MM.1S (cell line): ENCODE measurements around the gene SRPK2.

Experiments
- DNase-seq: peaks from one replicate; pipeline ENCODE4 v3.0.0-alpha.2; 2015
- H2AFZ ChIP-seq: fragments of 300-600 bp; sonication (generic); 2 replicates; pipeline ENCODE4 v1.6.0; 2016; ENCODE audit warnings: antibody characterized with exemption, low read length
- H3F3A ChIP-seq: fragments of 300-600 bp; sonication (generic); 2 replicates; pipeline ENCODE4 v1.6.1; 2016; ENCODE audit warnings: mild to moderate bottlenecking, antibody characterized with exemption, low read length, moderate library complexity, mixed read lengths; ENCODE audit not compliant: insufficient read depth
- H3K27ac ChIP-seq: fragments of 300-600 bp; sonication (generic); 2 replicates; pipeline ENCODE4 v1.5.1; 2016; ENCODE audit warnings: mild to moderate bottlenecking, low read length
- H3K27me3 ChIP-seq: fragments of 300-600 bp; sonication (generic); replicated peaks from 2 replicates; pipeline ENCODE4 v1.6.0; 2016; ENCODE audit warnings: low read length; ENCODE audit not compliant: insufficient read depth
- H3K36me3 ChIP-seq: fragments of 300-600 bp; sonication (generic); replicated peaks from 2 replicates; pipeline ENCODE4 v1.6.1; 2016; ENCODE audit warnings: mild to moderate bottlenecking, low read length, mixed read lengths; ENCODE audit not compliant: insufficient read depth
- H3K4me1 ChIP-seq: fragments of 300-600 bp; sonication (generic); 2 replicates; pipeline ENCODE4 v1.6.1; 2016; ENCODE audit warnings: low read length, mixed read lengths
- H3K4me2 ChIP-seq: fragments of 300-600 bp; sonication (generic); 2 replicates; pipeline ENCODE4 v1.6.0; 2016; ENCODE audit warnings: low read depth, low read length
- H3K4me3 ChIP-seq: fragments of 300-600 bp; sonication (generic); 2 replicates; pipeline ENCODE4 v1.5.1; 2016; ENCODE audit warnings: low read length, mixed read lengths
- H3K79me2 ChIP-seq: fragments of 300-600 bp; sonication (generic); 2 replicates; pipeline ENCODE4 v1.6.1; 2016; ENCODE audit warnings: mixed run types, low read length, mixed read lengths
- H3K9ac ChIP-seq: fragments of 300-600 bp; sonication (generic); 2 replicates; pipeline ENCODE4 v1.6.1; 2016; ENCODE audit warnings: low read length, mixed read lengths
- H3K9me2 ChIP-seq: fragments of 300-600 bp; sonication (generic); replicated peaks from 2 replicates; pipeline ENCODE4 v1.6.1; 2016; ENCODE audit warnings: mild to moderate bottlenecking, low read length, mixed read lengths; ENCODE audit not compliant: insufficient read depth
- H3K9me3 ChIP-seq: fragments of 300-600 bp; sonication (generic); replicated peaks from 2 replicates; pipeline ENCODE4 v1.6.1; 2016; ENCODE audit warnings: mild to moderate bottlenecking, low read length, mixed read lengths; ENCODE audit not compliant: insufficient read depth
- H4K20me1 ChIP-seq: fragments of 300-600 bp; sonication (generic); 2 replicates; pipeline ENCODE4 v1.6.1; 2016; ENCODE audit warnings: mild to moderate bottlenecking, low read length, moderate library complexity, mixed read lengths; ENCODE audit not compliant: insufficient read depth
- EZH2 ChIP-seq: fragments of 300-600 bp; sonication (generic); optimal IDR thresholded peaks from 2 replicates; pipeline ENCODE3; 2017; ENCODE audit warnings: low read depth, mild to moderate bottlenecking, antibody characterized with exemption, low read length, mixed read lengths
- EZH2phosphoT487 ChIP-seq: fragments of 300-600 bp; sonication (generic); IDR thresholded peaks from 2 replicates; pipeline ENCODE4 v1.6.1; 2018; ENCODE audit warnings: antibody characterized with exemption, low read length
- TF ChIP-seq, protein P1 (sequence below): fragments of 300-600 bp; sonication (generic); IDR thresholded peaks from 2 replicates; pipeline ENCODE4 v1.5.1; 2016; ENCODE audit warnings: antibody characterized with exemption, low read length, mixed read lengths

Gene SRPK2

DNA sequence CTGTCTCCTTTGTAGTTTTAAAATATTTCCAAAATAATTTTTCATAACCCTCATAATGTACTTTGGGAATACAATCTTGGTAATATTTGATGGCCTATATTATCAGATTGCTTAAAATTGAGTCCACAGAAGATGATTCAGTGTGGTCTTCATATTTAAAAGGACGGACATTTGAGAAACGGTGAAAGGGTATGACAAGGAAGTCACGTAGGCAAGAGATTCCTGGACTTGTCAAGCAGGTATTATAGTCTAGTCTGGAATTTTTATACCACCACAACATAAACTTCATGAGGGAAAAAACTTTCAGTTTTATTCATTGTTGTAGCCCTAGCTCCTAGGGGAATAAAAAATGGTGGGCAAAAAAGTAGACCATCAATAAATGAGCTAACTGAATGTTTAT lies 292.4 kb downstream of the SRPK2 start:
- Histone ChIP-seq H3K4me2 (no peak overlapping the region), H4K20me1 (no peaks in the 10 kb centered on the region), H3K9me3 (no peaks in the 10 kb centered on the region), H3K36me3 (peaks cover 6% of the 10 kb centered on the region; the same call in 1 of the 2 replicates), H2AFZ (no peak overlapping the region), H3K27ac (no peak overlapping the region), H3K4me1 (peaks cover 22% of the 10 kb centered on the region), H3K79me2 (peaks cover 76% of the 10 kb centered on the region), H3K9ac (no peak overlapping the region), H3K27me3 (no peaks in the 10 kb centered on the region), H3K4me3 (no peak overlapping the region), H3K9me2 (no peaks in the 10 kb centered on the region), H3F3A (peaks cover 30% of the 10 kb centered on the region)
- TF ChIP-seq, protein P1, sequence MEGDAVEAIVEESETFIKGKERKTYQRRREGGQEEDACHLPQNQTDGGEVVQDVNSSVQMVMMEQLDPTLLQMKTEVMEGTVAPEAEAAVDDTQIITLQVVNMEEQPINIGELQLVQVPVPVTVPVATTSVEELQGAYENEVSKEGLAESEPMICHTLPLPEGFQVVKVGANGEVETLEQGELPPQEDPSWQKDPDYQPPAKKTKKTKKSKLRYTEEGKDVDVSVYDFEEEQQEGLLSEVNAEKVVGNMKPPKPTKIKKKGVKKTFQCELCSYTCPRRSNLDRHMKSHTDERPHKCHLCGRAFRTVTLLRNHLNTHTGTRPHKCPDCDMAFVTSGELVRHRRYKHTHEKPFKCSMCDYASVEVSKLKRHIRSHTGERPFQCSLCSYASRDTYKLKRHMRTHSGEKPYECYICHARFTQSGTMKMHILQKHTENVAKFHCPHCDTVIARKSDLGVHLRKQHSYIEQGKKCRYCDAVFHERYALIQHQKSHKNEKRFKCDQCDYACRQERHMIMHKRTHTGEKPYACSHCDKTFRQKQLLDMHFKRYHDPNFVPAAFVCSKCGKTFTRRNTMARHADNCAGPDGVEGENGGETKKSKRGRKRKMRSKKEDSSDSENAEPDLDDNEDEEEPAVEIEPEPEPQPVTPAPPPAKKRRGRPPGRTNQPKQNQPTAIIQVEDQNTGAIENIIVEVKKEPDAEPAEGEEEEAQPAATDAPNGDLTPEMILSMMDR = no peak
- TF ChIP-seq EZH2phosphoT487 (no peak), EZH2 (no peak)
- DNase-seq = no peak

DNA sequence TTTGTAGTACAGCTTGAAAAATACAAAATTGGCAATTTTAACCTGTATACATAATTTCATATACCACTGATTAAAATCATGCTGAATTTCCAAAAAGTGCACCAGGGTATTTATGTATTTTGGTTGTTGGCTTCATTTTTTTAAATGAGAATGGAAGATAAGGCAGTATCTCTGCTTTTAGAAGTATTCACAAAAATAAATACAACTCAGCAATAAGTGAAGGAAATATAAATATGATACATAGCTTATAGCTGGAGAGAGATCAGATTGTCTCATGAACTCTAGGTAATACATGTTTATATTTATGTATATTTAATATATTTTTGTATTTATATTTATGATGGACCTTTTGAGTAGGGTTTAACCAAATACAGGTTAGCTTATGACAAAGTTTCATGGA lies 293.8 kb downstream of the SRPK2 start:
- Histone ChIP-seq H3K9me3 (no peaks in the 10 kb centered on the region), H3K9ac (no peak overlapping the region), H3F3A (peaks cover 16% of the 10 kb centered on the region), H3K27me3 (no peaks in the 10 kb centered on the region), H2AFZ (no peak overlapping the region), H3K4me1 (peaks cover 9% of the 10 kb centered on the region), H3K9me2 (no peaks in the 10 kb centered on the region), H3K79me2 (peaks cover 71% of the 10 kb centered on the region), H3K4me3 (no peak overlapping the region), H3K36me3 (peaks cover 6% of the 10 kb centered on the region; the same call in 1 of the 2 replicates), H4K20me1 (no peaks in the 10 kb centered on the region; the same call in 1 of the 2 replicates), H3K4me2 (no peak overlapping the region), H3K27ac (no peak overlapping the region)
- DNase-seq = no peak
- TF ChIP-seq, protein P1 = no peak
- TF ChIP-seq EZH2phosphoT487 = no peak
- TF ChIP-seq EZH2 = no peak

DNA sequence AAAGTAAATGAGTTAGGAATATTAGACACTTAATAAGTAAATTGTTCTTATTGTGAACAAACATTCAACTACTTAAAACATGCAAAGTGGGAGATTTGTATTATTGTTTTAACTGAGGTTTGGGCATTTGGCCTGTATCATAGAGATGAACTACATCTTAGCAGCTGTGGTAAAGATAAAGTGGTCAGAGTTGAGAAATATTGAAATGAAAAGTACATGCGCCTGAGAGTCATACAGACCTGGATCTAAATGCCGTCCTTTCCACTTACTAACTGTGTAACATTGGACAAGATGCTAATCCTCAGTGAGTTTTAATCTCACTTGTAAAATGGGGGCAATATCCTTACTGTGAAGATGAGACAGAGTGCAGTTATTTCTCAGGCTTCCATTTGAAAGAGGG lies 300.3 kb downstream of the SRPK2 start:
- Histone ChIP-seq H3F3A (no peaks in the 10 kb centered on the region), H3K27me3 (no peaks in the 10 kb centered on the region), H3K4me1 (no peaks in the 10 kb centered on the region), H3K9me3 (no peaks in the 10 kb centered on the region), H3K79me2 (peaks cover 54% of the 10 kb centered on the region), H3K9me2 (no peaks in the 10 kb centered on the region), H3K4me3 (no peak overlapping the region), H3K36me3 (peaks cover 4% of the 10 kb centered on the region; the same call in 1 of the 2 replicates), H3K27ac (no peak overlapping the region), H2AFZ (no peak overlapping the region), H3K9ac (no peak overlapping the region), H3K4me2 (no peak overlapping the region), H4K20me1 (no peaks in the 10 kb centered on the region; the same call in 1 of the 2 replicates)
- TF ChIP-seq EZH2 = no peak
- TF ChIP-seq EZH2phosphoT487 = no peak
- TF ChIP-seq, protein P1 = no peak
- DNase-seq = no peak
